GM12801 (cell line): ENCODE measurements around the gene HEMK1.

Source experiments
- CTCF ChIP-seq: IDR thresholded peaks from one replicate; pipeline ENCODE4 v1.5.1; 2011; ENCODE audit warnings: control low read depth; ENCODE audit not compliant: insufficient read length; ENCODE audit errors: extremely low read depth

HEMK1 gene

GRCh38 chr3:50610181-50610971, 41.1 kb downstream of the HEMK1 start:
- no peak for TF ChIP-seq CTCF

- TF ChIP-seq CTCF: no peak
Observed at GRCh38 chr3:50610992-50611463, 41.7 kb downstream of the HEMK1 start.

GRCh38 chr3:50611464-50612233, 42.3 kb downstream of the HEMK1 start, which contains the start of gene CISH:
Gene CISH, minus strand, starts transcription at chr3:50611774. Its CDS starts 124 bp downstream, at chr3:50611650.
- TF ChIP-seq CTCF: no peak

- no peak for TF ChIP-seq CTCF
Observed at GRCh38 chr3:50612234-50612882, 43.0 kb downstream of the HEMK1 start.

- no peak for TF ChIP-seq CTCF
Observed at GRCh38 chr3:50612970-50613846, 43.9 kb downstream of the HEMK1 start.

GRCh38 chr3:50615190-50615589, 45.9 kb downstream of the HEMK1 start:
- no peak for TF ChIP-seq CTCF
